GM04503 (cell line): ENCODE results near the gene HMGXB3.
A peak's percentile ranks its signal among the peaks of the same experiment; 100 is the strongest.

Source experiments
- DNase-seq: peaks from one replicate; pipeline ENCODE4 v3.0.0-alpha.2; 2012; ENCODE audit warnings: low read depth

HMGXB3 gene

DNA sequence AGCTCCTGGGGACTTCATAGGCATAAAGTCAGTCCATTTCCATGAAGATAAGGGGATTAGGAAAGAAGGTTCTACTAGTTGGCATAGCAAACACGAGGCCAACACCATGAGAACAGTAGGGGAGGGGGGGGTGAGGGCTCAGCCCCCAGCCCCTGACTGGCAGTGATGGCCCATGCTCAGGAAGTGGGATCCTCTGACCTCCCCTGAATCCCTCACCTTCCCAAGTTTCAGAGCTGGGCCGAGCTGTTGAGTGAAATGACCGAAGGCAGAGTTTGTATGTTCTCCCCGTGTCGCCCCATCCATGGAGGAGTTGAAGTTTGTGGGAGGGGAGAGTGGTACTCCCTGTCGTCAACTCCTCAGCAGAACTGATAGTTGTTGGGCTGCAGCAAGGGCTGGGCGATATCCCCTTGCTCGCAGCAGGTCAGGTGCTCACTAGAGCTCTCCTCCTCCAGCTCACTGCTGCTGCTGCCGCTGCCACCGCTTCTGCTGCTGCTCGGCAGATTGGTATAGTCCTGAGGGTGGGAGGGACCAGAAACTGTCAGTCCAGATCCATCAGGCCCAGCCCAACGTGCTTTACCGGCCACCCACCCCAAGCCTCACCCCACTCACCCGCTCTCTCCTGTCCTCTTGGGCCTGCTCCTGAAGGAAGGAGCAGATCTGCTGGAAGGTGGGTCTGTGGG lies 53.3 kb downstream of the HMGXB3 start:
- DNase-seq: no peak

DNA sequence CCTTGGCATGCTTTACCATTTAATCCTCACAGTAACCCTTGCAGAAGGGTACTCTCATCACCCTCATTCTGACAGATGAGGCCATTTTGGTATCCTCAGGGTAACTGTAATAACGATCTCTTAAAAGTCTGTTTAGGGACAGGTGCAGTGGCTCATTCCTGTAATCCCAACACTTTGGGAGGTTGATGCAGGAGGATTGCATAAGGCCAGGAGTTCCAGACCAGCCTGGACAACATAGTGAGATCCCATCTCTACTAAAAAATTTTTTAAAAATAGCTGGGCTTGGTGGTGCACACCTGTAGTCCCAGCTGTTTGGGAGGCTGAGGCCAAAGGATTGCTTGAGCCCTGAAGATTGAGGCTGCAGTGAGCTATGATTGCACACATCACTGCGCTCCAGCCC lies 54.0 kb downstream of the HMGXB3 start:
- DNase-seq: no peak

DNA sequence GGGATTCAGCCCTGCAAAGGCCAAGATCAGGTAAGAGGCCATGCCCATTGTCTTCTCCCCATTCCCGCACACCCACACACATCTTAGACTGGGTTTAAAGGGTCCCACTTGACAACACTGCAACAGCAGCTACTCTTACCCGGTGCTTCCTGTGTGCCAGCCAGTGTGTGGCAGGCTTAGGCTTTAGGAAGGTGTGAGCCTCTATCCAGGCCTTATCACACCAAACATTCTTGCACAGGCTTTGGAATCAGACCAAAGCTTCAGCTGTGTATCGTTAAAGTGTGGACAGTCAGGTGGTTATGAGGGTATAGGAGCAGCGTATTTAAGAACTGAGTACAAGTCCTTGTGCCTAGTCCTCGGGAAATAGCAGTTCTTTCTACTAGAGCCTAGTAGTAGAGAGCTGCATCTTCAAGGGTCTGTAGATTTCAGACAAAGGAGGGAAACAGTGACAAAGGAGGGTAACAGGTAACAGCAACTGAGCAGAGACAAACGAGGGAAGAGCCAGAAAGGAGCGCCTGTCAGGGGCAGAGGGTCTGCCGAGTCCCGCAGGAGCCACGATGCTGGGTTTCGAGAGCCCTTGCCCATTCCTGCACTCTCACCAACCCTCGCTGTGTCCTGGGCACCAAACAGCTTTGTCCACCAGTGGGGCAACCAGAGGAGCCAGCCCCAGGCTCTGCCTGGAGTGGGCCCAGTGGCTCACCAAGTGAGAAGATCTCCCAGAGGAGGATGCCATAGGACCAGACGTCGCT lies 55.0 kb downstream of the HMGXB3 start:
- DNase-seq: no peak

DNA sequence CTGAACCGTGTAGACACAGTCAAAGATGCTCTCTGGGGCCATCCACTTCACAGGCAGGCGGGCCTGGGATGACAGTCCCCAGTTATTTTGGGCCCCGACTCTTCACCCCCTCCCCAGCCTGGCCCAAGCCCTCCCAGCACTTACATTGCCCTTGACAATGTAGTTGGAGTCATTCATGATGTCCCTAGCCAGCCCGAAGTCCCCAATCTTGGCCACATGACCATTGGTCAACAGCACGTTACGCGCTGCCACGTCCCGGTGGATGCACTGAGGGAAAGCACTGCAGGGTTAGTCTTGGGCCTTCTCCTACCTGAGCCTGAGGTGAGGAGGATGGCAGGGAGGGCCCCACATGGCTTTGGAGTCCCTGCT lies 55.5 kb downstream of the HMGXB3 start:
- DNase-seq: no peak

DNA sequence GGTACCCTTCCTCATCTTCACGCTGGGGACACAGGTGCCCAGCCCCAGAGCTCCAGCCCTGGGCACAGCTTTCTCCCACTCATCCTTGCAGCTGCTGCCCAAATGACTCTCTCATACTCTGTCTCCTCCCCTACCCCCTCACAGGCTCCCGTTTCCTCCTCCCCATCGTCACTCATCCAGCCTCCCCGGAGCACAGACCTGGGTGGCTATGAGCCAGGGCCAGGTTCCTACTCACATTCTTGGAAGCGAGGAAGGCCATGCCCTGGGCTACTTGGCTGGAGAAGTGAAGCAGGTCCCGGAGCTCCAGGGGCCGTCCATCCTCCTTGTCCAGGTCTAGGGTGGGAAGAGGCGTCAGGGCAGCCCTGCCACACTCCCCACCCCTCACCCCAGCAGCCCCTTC lies 56.5 kb downstream of the HMGXB3 start:
- no peak for DNase-seq

DNA sequence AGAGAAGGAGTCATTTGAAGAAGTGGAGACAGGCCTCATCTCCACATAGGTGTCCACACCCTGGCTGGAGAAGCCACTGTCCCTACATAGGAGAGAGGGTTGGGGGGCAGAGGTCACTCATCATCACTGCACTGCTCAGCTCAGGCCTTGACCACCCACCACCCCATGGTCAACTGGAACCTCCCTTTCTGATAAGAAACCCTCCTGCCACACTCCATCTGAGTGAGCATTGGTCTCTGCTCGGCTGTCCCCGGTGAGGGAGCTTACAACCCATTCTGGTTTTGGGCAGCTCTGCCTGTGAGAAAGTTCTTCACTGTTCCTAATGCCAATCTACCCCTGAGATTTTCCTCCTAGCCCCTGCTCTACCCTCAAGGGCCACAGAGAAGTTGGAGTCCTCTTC lies 57.0 kb downstream of the HMGXB3 start:
- no peak for DNase-seq

DNA sequence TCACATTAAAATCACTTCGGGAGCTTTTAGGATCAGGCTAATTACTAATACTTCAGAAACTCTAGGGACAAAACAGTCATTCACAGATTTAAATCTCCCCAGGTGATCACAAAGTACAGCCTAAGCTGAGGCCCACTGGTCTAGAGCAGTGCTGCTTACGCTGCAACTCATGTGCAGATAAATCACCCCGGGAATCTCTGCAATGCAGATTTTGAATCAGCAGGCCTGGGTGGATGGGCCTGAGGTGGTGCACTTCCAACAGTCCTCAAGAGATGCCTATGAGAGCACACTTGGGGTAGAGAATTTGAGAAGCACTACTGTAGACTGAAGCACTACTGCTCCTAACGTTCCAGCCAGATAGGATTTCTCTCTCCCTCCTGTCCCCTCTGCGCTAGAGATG lies 57.5 kb downstream of the HMGXB3 start:
- DNase-seq: no peak

DNA sequence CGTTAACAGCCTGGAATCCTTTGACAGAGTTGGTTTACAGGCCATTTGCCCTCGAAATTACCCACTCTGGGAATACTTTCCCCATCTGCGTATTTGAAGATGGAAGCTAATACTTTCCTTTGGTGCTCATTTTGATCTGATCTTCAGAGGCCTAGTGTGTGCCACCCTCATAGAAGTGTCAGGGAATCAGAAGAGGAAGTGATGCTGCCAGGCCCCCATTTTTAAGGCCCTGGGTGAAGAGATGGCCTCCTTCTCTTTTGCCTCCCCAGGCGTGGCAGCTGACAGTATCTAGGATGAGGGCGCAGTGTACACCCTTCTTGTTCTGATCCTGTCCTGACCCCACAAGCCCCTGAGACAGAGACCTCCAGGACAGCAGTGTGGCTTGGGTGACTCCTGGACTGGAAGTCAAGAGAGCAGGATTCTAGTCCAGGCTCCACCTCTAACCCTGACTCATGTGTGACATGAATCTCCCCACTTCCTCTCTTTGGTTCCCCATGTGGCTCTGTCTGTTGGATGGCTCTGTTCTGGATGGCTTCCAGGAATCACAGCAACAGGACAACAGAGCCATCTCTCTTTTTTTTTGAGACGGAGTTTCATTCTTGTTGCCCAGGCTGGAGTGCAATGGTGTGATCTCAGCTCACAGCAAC lies 58.1 kb downstream of the HMGXB3 start:
- DNase-seq: peak; percentile 88

DNA sequence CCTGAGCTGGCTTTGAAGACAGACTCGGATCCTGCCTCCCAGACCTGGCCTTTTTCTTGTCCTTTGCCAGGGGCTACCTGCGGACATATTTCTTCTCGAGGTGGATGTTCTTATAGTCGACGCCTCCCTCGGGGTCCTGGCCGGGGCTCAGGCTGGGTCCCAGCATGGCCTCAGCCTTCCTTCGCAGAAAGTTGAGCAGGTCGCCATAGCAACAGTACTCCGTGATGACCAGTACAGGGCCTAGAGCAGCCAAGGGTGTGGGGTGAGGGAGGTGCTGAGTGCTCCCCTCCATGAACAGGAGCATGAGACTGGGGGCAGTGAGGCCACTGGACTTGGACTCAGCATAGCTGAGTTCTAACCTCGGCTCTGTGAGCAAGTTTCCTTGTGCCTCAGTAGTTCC lies 59.1 kb downstream of the HMGXB3 start:
- no peak for DNase-seq

DNA sequence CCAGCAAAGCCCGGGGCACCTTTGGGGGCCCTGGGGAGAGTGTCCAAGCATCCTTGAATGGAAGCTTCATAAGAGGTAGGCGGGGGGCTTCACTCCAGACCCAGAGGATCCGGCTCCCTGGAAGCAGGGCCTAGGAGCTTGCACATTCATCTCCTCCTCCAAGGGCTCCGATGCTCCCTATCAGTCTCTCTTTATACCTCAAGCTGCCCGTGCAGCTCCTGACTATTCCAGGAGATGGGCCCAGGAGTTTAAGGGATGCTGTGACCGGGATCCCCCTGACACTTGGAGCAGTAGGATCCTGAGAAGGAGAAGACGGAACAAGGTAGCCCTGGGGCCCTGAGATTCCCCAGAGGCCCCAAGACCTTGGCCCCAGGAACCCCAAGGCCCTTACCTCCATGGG lies 59.9 kb downstream of the HMGXB3 start:
- no peak for DNase-seq

DNA sequence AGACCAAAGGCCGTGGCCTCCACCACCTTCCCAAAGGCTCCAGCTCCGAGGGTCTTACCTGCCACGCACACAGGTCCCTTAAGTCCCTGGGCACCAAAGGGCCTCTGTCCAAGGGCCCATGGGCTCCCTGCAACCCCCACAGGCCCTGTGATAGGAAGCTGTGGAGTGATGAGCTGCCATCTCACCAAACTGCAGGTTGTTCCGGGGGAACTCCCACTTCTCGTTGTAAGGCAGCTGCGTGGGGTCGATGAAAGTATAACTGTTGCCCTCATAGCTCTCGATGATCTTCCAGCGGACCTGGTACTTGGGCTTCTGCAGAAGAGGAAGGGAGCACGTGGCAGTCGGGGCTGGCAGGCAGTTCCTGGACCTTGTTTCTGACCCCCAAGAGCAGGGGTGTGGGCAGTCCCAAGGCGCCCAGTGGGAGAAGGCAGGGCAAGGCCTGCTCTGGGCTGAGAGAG lies 61.0 kb downstream of the HMGXB3 start:
- no peak for DNase-seq

DNA sequence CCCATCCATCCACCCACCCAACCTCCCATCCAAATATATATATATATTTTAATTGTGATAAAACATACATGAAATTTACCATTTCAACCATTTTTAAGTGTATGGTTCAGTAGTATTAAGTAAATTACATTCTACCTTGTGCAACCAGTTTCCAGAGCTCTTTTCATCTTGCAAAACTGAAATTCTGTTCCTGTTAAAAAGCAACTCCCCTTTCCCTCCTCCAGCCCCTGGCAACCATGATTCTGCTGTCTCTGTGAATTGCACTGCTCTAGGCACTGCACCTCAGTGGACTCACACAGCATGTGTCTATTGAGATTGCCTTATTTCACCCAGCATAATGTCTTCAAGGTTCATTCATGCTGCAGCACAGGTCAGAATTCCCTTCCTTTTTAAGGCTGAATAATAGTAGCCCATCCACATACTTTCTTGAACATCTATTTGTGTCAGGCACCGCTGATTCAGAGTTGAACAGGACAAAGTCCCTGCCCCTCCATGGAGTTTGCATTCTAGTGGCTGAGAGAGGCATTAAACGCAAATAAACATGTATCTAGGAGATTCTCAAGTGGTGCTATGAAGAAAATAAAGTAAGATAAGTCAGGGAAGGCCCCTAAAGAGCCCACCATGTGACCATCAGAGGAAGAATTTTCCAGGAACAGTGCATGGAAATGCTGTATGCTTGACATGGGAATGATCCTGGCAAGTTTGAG lies 61.8 kb downstream of the HMGXB3 start:
- DNase-seq: no peak

DNA sequence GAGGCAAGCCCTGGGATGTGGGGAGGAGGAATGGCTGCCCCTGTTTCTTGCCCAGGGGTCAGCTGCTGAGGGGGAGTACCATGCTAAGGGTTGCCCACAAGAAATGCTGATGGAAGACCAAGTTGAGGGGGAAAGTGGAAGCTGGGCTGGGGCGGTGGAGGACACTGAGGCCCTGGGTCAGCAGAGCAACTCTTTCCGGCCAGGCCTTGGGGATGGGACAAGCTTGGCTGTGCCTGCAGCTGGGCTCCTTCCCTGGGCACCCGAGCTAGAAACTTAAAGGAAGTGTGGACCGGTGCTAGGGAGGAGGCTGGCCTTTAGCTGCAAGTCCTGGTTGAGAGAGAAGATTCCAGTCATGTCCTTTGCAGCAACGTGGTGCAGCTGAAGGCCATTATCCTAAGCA lies 63.1 kb downstream of the HMGXB3 start:
- no peak for DNase-seq

DNA sequence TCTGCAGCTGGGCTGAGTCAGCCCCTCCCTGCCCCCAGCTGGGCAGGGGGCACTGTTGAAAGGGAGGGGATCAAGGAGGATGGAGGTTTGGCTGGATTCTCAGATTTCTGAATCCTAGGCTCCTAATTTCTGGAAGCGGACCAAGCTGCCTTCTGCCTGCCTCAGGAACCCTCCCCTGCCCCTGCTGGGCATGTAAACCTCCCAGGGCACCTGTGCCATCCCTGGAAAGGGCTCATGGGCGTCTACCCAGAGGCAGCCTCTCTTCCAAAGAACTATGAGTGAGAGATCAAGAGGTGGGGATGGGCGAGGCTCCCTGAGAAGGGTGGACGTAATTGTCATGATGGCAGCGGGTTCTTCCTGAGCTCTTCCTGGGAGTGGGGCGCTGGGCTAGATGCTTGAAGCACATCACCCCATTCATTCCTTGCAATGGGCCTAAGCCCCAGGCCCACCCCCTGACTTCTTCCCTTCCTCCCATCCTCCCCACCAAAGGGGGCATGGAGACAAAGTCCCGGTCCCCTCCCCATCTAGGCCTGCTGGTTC lies 64.2 kb downstream of the HMGXB3 start:
- no peak for DNase-seq

DNA sequence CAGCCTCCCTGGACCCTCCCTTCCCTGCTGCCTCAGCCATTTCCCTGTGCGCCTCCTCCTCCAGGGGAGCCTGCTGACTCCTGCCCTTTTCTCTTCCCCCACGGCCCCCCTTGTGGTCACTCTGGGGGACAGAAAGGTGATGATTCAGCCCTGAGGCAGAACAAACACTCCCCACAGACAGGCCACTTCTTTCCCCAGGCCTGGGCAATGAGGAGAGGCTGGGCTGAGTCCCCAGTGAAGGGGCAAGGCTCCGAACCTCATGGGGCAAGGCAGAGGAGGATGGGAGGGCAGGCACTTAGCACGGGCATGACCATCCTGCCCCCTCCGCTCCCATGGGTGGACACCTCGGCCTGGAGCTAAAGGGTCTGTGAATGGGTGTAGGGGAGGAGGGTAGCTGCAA lies 64.8 kb downstream of the HMGXB3 start:
- no peak for DNase-seq

DNA sequence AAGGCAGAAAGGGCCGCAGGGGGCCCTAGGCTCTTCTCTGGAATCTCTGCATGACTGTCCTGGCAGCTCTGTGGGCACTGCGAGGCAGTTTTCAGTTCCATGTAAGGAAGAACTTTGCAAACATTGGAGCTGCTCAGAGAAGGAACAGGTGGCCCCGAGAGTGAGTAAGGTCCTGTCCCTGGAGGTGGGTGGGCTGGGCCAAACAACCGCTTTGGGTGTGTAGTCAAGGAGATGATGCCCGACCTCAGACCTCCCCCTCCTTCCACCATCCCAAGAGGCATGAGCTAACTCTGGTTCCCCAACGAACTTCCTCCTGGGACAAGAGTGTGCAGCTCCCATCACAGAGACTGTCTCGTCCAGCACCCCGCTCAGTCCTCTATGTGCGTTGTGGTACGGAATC lies 65.3 kb downstream of the HMGXB3 start:
- no peak for DNase-seq

DNA sequence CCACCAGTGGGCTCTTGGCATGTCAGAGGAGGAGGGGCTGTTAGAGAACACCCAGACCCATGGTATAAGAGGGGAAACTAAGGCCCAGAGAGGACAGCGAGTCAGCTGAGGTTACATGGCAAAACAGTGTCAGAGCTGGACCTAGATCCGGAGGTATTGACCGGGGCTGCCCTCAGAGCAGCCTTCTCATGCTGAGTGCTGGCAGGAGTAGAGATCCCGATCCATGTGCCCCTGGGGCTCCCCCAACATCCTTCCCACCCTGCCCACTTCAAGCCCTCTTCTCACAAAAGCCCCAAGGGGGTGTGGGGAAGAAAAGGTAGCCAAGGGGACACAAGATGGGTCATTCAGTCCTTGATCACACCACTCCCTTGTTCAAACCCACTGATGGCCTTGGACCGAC lies 65.9 kb downstream of the HMGXB3 start:
- DNase-seq: no peak

DNA sequence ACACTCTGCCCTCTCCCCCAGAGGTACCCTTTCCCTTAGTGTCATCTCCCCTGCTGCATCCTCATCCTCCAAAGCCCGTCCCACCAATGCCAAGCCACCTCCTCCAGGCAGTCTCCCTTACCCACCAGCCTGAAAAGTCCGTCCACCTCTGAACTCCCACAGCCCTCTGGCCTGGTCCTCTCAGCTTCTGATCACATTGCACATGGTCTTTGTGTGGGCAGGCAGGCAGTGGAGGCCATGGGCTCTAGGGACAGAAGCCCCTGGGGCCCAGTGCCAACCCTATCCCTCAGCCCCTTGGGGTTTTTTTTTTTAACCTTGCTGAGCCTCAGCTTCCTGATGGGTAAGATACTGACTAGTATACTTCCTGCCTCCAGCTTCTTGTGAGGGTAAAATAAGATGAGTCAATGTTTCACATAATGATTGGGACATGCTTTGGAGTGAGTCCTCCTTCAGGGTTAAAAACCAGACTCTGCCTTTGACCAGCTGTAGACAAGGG lies 66.4 kb downstream of the HMGXB3 start:
- DNase-seq: peak; percentile 47

DNA sequence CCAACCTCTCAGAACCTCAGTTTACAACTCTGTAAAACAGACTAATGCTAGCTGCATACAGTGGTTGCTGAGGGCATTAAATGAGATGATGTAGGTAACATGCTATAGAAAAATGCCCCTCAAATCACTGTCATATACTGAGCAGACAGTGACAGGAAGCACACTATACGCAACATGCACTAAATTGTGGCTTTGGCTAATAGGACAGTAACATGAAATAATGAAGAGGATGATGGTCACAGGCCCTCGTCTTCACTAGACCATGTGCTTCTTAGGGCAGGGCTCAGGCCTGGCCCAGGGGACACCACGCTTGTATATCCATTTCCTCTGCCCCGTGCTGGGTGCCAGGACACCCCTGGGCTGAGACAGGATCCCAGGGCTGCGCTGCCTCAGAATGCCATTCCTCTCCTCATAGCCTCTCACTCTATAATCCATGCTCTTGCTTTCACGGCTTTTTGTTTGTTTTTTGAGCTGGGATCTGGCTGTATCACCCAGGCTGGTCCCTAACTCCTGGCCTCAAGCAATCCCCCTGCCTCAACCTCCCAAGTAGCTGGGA lies 66.9 kb downstream of the HMGXB3 start:
- no peak for DNase-seq

DNA sequence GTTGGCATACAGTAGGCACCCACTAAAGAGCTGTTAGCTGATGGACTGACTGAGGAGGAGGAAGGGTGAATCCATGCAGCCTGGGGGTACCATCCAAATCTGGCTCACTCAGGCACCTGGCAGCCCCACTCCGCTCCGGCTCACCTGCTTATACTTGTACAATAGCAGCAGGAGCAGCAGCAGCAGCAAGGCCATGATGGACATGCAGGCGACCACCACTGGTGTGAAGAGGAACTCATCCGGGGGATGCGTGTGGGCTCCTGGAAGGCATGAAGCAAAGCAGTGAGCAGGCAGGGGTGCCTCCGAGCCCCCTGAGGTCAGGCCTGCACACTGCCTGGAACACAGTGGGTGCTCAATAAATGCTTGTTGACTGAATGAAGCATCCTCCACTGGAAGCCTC lies 67.5 kb downstream of the HMGXB3 start:
- no peak for DNase-seq

DNA sequence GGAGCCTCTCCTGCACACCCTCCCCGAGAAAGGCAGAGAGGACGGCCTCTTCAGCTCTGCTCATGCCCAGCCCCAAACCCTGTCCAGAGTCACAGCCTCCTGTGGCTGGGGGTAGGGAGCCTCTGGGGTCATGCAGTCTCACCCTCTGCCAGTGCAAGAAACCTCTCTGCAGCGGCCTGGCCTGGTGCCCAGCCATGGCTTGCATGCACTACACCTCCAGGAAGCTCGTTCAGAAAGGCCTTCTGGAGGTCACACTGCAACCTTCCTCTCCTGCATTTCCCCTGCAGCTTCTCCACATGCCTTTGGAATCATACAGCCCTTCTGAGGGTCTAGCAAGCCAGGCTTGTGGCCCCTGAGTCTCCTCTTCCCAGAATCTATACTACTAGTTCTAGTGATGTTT lies 67.9 kb downstream of the HMGXB3 start:
- DNase-seq: no peak
